NCI-H2081 treated with DMSO at 0.1 percent for 48 hours (cell line): ENCODE results near the gene DDX1.

ENCODE experiments used
- DNase-seq: peaks from one replicate; lab custom pipeline; 2025; lab: John Stamatoyannopoulos, UW

DDX1 gene

DNA sequence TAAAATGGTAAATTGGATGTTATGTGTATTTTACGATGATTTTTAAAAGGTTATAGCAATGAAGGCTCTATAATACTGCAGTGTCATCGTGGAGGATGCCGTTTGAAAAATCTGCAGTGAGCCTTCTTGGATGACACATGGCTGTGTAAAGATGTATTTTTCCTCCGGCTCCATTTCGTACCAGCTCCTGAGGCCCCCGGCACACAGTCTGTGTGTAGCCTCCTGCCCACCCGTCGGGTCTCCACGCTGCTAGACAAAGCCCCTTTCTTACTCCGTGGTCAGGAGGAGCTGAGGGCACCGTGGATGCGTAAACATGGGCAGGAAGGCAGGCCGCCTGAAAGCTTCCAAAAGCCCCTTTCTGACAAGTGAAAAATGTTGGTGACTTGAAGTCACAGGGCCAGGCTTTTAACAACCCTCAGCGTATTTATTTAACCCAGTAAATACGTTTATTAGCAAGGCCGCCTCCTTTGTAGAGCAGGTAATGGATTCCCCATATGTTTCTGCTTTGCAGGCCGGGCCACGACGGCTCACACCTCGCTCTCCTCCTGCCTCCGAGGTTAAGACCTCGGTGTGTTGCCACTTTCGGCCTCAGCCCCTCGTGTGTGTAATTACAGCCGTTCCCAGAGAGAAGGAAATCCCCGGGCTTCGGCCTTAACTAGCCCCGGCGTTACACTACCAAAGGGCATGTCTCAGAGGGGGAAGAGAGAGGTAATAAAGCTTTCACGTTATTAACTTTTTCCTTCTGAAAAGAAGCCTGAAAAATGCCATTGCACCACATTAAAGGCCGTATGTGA is 72.8 kb downstream of the DDX1 start:
- no peak for DNase-seq

DNA sequence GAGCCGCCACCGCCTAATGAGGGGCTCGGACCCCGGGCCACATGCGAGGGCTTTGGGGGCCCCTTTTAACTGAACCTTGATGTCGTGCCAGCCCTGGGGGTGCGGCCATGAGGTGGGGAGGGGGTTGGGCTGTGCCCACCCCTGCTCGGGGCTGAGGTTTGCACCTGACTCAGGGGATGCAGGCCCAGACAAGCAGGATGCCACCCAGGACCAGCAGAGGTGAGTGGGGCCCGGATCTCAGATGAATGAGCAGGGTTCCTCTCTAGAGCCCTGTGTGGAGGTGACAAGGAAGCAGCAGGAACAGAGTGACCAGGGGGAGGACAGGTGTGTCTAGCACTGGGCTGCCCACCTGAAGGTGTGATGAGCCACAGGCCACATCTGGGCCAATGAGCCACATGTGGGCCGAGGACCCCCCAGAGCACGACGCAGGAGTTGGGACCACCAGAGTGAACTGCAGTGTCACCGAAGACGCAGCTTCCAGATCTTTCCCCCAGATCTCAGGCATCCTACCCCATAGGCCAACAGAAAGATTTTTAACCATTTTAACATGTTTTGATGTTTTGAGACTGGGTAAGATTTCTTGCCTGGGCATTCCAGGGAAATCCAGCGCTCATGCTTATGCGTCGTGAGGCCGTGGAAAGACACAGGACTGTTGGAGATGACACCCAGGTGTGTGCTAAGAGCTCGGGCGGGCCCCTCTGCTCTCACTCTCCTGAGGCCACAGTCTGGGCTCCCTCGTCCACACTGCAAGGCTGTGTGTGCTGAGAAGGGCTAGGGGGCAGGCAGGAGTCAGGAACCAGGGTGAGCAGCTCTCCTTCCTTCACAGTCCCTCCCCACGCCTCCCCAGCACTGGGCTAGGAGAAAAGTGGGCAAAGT is 73.6 kb downstream of the DDX1 start:
- no peak for DNase-seq

DNA sequence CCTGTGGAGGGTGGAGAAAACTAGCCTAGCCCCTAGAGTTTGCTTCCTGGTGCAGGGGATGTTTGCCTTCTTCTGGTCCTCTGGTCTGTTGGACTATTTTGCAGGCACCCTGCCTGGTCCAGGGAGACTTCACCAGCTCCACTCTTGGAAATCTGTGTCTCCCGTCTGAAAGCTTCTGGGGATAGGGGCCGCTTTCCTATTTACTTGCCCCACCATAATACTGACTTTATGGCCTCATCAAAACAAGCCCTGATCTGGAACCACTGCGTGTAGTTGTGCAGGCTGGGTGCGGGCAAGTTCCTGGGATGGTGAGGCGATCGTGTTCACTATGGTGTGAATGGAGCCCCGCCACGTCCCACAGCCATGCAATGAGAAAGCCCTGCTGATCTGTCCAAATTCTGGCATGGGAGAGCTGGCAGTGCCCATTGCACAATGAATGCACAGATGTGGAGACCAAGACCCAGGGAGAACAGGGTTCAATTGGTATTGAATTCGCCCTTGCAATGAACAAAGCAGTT is 74.3 kb downstream of the DDX1 start:
- no peak for DNase-seq

DNA sequence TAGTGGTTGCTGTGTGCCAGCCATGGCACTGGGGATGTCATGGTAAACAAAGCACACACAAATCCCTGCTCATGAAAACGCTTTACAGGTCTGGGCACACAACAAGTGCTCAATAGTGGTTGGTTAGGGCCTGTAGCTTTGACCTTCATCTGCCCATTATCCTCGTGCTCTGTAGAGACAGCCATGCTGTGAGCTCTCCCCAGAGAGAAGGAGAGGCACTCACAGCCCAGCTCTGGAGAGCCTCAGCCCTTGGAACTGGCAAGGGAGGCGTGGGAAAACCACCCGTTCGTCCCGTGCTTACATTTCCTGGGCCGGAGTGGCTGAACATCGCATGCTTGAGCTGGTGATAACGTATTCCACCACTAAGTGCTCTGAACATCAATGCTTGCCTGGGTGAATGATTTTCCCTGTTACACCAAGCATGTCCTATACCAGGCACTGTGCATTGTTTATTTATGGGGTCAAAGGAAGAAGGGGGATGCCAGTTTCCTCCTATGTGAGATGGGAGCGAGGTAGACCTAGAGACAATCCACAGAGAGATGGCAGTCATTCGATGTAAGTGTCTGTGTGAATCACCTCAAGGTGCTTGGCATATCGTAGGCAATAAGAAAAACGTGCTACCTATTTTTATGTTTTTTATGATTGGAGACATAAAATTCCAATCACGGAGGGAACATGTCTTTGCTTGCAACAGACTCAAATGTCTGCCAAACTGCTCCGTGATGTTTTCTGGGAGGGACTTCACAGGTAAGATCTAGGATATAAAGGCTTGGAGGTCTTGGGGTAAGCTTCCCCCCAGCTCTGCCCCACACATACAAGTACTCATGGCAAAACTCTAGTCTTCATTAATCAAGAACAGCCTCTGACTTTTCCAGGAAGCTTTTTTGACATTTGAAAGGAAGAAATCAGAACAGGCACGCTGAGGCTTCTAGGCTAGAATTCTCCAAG is 75.5 kb downstream of the DDX1 start:
- no peak for DNase-seq

DNA sequence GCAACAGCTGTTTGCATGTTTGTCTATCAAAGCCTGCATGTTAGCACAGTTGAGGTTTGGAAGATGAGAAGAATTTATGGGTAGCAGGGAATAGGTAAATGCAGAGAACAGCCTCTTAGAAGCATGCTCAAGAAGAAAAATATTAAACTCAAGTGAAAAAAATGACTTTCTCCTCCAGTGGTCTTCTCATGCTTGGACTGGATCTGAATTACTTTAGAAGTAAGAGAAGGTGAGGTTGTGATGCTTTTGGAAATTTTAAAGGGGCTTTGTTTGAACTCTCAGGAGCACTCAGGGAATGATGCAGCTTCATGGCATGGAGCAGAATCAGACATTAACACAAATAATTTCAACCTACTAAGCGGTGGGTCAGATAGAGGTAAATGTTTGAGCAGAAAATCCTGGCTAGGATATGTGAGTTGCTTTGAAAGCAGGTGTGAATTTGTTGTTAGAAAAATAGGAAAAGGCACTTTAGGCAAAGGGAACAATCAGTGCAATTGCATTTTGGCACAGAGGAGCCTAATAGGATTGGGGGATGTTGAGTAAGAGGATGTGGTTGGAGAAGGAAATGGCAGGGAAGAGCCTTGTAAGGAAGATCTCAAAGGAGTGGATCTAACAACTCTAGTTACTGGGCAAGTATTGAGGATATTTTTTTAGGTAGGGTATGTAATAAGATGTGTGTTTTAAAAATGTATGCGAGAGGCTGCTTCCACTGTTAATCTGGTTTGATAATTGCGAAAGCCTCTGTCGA is 76.3 kb downstream of the DDX1 start:
- no peak for DNase-seq

DNA sequence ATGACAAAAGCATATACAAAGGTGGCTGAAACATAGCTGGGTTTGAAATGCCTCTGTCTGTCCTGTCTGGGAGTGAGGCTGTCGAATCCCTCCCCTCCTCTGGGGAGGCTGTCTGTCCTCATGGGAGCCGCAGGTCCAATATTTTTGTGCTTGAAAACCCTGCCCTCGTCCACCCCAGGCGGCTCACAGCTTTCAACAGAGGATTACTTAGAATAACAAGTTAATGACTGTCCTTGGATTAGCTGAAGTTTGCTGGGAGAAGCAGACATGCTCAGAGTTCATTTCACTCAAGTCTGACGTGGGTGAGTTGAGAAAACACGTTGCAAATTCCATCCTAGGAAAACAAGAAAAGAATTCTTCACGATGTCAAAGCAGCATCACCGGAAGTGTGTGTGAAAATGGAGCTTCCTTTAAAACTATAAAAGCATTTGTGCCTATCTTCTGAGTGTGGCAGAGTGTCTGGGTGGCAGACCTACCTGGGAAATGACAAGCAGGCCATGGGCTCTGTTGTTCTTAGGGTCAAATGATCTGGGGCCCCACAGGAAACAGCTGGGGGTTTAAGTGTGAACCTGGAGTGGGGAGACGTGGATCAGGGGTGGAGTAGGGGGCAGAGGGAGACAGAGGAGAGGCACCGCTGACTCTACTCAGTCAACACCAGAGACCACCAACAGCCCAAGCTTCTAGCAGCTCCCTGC is 77.1 kb downstream of the DDX1 start:
- DNase-seq = no peak

DNA sequence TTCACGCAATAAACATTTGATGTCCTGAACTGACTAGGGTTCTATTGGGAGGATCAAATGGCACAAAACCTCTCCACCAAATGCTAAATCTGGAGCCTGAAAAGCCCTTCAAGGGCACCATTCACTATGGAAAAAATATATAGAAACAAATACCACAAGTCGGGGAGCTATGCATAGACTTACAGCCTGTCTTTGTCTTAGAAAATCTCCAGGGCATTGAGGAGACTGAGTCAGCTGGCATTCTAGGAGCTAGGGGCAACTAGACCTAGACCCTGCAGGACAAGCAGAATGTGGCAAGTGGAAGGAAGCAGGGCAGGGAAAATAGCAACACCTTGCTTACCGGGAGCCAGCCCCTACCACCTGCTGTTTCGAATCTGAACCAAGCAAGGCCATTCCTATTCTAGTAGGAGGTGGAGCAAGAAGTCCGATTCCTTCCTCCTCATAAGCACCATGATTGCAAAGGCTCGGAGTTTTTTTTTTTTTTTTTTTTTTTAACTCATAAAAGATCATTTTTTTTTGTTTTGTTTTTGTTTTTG is 77.8 kb downstream of the DDX1 start:
- no peak for DNase-seq

DNA sequence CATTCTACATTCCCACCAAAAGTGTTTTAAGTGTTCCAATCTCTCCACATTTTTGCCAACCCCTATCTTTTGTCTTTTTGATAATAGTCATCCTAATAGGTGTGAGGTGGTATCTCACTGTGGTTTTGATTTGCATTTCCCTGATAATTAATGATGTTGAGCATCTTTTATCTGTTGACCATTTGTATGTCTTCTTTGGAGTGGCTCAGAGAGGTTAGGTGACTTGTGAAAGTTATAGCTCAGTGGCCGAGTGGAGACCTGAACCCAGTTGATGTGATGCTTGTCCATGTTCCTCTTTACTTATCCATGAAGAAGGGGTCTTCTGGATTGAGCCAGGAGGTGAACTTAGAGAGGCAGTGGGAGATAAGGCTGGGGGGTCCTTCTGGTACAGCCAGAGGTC is 78.8 kb downstream of the DDX1 start:
- no peak for DNase-seq

DNA sequence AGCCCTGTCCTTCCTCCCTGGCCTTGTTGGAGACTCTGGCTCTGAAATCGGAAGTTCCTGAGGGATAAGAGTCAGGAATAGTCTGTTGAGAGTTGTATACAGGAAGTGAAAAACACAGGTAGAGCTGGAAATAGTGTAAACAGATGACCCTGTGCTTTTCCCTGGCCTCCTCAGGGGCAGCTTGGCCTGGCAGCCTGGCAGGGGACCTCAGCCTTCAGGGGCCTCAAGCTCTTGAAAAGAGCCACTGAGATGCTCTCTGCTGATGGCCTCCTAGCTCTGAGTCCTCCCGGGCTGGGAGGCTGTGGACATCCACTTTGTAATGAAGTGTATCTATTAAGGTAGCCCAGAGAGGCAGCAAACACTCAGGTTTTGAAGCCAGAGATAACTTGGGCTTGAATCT is 79.3 kb downstream of the DDX1 start:
- no peak for DNase-seq

DNA sequence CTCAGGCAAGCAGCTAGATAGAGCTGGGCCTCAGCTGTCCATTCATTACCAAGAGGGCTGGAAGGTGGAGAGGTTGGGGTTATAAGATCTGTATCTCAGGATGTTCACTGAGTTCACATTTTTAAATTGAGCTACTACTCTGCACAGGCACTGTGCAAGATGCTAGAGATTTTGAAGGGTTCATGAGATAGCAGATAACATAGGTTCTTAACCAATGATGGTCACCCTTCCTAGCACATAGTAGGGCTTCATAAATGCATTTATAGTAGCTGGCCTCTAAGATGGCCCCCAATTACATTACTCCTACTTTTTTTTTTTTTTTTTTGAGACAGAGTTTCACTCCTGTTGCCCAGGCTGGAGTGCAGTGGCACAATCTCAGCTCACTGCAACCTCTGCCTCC is 79.7 kb downstream of the DDX1 start:
- DNase-seq = no peak

DNA sequence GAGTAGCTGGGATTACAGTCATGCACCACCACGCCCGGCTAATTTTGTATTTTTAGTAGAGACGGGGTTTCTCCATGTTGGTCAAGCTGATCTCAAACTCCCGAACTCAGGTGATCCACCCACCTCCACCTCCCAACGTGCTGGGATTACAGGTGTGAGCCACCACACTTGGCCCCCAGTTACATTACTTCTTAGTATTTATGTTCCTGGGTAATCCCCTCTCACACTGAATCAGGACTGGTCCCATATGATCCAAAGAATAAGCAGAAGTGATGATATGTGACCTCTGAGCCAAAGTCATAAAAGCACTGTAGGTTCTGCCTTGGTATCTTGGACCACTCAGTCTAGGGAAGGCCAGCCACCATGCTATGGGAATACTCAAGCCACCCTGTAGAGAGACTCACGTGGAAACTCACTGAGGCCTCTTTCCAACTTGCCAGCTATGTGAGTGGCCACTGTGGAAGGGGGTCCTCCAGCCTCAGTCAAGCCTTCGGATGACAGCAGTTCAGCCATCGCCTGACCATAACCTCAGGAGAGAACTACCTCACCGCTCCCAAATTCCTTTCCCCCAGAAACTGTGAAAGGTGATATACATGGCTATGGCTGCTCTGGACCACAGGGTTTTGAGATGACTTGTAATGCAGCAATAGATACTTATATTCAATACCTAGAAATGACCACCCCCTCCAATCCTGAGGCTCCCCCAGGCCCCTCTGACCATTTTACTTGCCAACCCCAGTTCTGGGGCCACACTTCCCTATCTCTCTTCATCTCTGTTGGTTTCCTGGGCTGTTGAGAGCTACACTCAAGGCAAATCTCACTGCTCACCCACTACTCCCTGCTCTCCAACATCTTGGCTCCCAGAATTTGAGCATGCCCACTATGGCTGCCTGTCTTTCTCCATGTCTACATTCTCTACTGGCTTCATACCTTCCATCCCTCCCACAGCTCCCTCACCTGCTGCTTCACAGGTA is 80.5 kb downstream of the DDX1 start:
- no peak for DNase-seq

DNA sequence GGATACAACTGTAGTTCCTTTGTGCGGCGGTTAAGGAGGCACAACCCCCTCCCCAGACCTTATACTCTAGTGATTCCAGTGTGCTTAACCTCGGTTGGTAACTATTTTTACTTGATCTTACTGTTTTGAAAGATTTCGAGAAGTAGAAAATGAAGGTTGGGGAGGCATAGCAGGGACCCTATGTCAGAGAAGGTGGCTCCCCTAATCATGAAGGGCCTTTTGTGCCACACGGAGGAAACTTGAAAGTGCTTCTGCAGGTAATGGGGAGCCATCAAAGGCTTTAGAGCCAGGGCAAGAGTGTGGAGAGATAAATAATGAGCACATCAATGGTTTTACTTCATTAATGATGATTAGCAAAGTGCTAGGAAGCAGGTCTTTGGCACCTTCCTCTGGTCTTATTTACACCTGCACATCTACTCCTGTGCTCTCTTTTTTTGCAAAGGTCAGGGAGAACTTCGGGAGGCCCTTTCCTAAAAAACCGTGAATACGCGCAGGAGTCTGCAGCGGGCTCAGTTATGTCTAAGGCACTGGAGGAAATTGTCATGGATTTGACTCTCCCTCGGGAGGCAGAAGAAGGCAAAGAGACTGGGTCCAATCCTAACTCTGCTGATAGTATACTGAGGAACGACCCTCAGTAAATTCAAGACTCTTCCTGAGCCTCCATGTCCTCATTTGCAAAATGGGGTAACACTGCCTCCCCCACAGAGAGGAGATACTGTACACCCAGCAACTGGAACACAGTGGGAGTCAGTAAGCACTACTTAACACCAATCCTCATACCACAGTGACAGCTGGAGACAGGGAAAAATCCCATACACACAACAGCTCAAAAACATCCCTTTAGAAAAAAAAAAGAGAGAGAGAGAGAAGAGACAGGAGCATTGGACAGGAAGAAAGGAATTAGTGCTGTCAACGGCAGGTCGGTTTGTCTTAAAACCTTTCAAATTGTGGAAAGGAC is 81.6 kb downstream of the DDX1 start:
- DNase-seq = no peak

DNA sequence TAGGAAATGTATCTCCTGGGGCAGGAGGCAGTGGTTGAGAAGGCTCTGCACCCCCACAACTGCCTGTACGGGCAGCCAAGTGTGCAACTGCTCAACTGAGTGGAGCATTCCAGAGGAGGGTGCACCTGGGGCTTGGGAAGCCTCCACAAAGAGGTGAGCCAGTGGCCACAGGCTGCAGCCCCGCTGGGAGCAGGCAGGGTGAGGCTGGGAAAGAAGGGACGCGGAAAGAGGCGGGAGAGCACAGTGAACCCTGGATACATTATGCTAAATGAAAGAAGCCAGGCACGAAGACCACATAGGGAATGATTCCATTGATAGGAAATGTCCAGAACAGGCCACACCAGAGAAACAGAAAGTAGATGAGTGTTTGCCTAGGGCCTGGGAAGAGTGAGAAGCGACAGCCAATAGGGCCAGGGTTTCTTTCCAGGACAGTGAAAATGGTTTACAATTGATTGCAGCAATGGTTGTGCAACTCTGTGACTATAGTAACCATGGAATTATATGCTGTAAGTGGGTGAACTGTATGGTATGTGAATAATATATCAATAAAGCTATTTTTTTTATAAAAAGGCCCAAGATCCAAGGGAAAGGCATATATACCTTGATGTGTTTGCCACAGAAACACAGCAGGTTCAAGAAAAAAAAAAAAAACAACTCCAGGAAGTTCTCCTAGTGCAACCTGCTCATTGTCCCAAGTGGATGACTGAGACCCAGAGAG is 82.4 kb downstream of the DDX1 start:
- no peak for DNase-seq

DNA sequence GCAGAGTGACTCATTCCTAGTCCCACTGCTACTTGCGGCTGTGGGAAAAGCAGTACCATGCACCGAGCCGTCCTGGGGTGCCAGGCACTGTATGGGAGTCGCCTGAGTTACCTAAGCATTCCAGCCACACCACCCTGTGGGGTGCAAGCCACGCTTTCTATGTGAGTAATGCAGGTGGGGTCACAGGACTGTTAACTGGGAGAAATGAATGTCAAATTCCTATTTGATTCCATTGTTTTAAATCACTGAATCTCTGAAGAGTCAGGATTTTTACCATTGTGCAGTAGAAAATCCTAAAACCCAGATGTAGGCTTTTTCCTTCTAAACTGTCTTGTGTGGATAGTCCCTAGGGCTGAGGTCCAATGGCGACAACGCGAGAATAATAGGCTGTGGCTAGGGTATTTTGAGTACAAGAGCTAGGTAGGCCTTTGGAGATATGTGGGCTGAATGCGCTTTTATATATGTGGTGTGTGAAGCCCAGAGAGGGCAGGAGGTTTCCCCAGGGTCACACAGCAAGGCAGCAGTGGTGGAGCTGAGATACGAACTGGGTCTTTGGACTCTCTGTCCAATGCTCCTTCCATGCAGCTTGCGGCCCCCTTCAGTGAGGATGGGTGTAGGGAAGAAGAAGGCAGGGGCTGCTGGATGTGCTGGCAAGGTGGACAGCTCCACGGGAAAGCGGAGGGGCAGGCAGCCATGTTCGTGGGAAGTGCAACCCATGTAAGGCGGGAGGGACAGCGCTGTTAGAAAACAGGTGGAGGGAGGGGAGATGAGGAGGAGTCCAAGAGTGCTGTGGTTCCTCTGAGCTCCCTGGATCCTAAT is 83.2 kb downstream of the DDX1 start:
- no peak for DNase-seq

DNA sequence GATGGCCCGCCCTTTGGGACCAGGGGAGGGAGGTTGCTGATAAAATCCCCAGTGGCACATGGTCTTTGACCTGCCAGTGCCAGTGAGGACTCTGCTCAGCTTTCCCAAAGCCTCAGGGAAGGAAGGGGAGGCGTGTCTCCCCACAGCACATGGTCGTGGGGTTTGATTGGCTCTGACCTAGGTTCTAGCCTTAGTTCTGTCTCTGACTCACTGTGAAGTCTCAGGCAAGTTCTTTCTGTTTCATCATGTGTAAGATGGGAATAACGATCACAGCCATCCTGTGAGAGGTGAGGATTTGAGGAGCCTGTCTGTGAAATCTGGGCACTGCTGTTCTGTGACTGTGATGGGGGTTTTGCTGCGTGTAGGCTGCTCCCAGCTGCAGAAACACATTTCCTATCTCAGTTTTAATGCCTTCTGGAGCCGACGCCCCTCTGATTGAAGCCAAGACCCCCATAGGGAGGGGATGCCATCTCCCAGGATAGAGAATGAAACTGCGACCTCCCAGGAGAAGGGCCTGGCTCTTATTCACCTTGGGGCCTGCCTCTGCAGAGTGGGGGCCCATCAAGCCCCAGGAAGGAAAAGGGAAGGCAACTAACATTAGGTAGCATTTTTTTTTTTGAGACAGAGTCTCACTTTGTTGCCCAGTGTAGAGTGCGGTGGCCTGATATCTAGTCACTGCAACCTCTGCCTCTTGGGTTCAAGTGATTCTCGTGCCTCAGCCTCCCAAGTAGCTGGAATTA is 84.0 kb downstream of the DDX1 start:
- DNase-seq = no peak
